Hepatocyte (in vitro differentiated cells): ENCODE results near the gene IRX2. TPM values are rescaled to one million over a fixed set of nuclear protein-coding genes. Genes with fewer than 3 reads are reported as not detected.

ENCODE experiments used
- DNase-seq: peaks from one replicate; pipeline ENCODE4 v3.0.0-alpha.2; 2016; ENCODE audit warnings: low spot score
- H2AFZ ChIP-seq: fragments of 200-600 bp; sonication (generic); 2 replicates; pipeline ENCODE4 v1.6.0; 2016; ENCODE audit warnings: antibody characterized with exemption, mild to moderate bottlenecking
- H3K27ac ChIP-seq: fragments of 200-600 bp; sonication (generic); 2 replicates; pipeline ENCODE4 v1.5.1; 2016; ENCODE audit warnings: mild to moderate bottlenecking
- H3K27me3 ChIP-seq: fragments of 200-600 bp; sonication (generic); 2 replicates; pipeline ENCODE4 v1.6.1; 2016
- H3K36me3 ChIP-seq: fragments of 200-600 bp; sonication (generic); replicated peaks from 2 replicates; pipeline ENCODE4 v1.5.1; 2016; ENCODE audit warnings: low read depth; ENCODE audit not compliant: insufficient read depth
- H3K4me1 ChIP-seq: fragments of 200-600 bp; sonication (generic); 2 replicates; pipeline ENCODE4 v1.5.1; 2016; ENCODE audit warnings: mild to moderate bottlenecking, moderate library complexity; ENCODE audit not compliant: insufficient read depth
- H3K4me2 ChIP-seq: fragments of 200-600 bp; sonication (generic); 2 replicates; pipeline ENCODE4 v1.6.0; 2016
- H3K4me3 ChIP-seq: fragments of 200-600 bp; sonication (generic); 2 replicates; pipeline ENCODE4 v1.5.1; 2016; ENCODE audit warnings: mild to moderate bottlenecking
- H3K79me2 ChIP-seq: fragments of 200-600 bp; sonication (generic); 2 replicates; pipeline ENCODE4 v1.6.0; 2017; ENCODE audit warnings: mild to moderate bottlenecking
- H3K9me2 ChIP-seq: fragments of 200-600 bp; sonication (generic); replicated peaks from 2 replicates; pipeline ENCODE4 v1.6.0; 2017; ENCODE audit warnings: mild to moderate bottlenecking; ENCODE audit not compliant: insufficient read depth
- H3K9me3 ChIP-seq: fragments of 200-600 bp; sonication (generic); 2 replicates; pipeline ENCODE4 v1.5.1; 2016; ENCODE audit warnings: low read depth, mild to moderate bottlenecking
- H4K20me1 ChIP-seq: fragments of 200-600 bp; sonication (generic); 2 replicates; pipeline ENCODE4 v1.6.0; 2016; ENCODE audit warnings: mild to moderate bottlenecking; ENCODE audit not compliant: insufficient read depth, poor library complexity, severe bottlenecking
- CTCF ChIP-seq: fragments of 200-600 bp; sonication (generic); IDR thresholded peaks from 2 replicates; pipeline ENCODE4 v1.5.1; 2016; ENCODE audit warnings: antibody characterized with exemption, mild to moderate bottlenecking; ENCODE audit not compliant: poor library complexity
- EZH2 ChIP-seq: fragments of 200-600 bp; sonication (generic); IDR thresholded peaks from 2 replicates; pipeline ENCODE4 v1.6.1; 2016; ENCODE audit warnings: antibody characterized with exemption, mild to moderate bottlenecking, borderline replicate concordance
- EZH2phosphoT487 ChIP-seq: fragments of 200-600 bp; sonication (generic); IDR thresholded peaks from one replicate; pipeline ENCODE4 v1.6.1; 2018; ENCODE audit warnings: antibody characterized with exemption, mild to moderate bottlenecking, low read depth, moderate library complexity; ENCODE audit not compliant: unreplicated experiment, severe bottlenecking
- WGBS: methylation state at CpG from one replicate; pipeline ENCODE4 v1.1.6; 2016; ENCODE audit warnings: low lambda C conversion rate; ENCODE audit errors: missing lambda C conversion rate; 5-methylcytosine and 5-hydroxymethylcytosine counted together
- polyA plus RNA-seq: library from polyadenylated mRNA; unstranded; fragments of >200 nt; fragmentation: Nextera tagmentation; extraction: Ambion mirVana; gene quantifications from 2 replicates; pipeline ENCODE4 v1.2.1, GENCODE V29; 2016
- total RNA-seq: library from RNA; depleted of rRNA; stranded (reverse); fragments of >200 nt; gene quantifications from 2 replicates; pipeline ENCODE4 v1.2.3, GENCODE V29; 2014

IRX2 gene
- total and polyA plus RNA-seq, 2 experiments from 2014 or later: 6.0 to 7.8 TPM

- no peaks in the 10 kb centered on the region for H3K9me2 ChIP-seq
- H3K27ac ChIP-seq: peak overlapping the region; percentile 42
- 19% methylated on average over 54 of the region's 55 CpGs for WGBS
- peak; percentile 58 for TF ChIP-seq EZH2phosphoT487
- no peak for TF ChIP-seq CTCF
- TF ChIP-seq EZH2: peak; percentile 64
- no peak overlapping the region for H3K4me3 ChIP-seq
- H3K9me3 ChIP-seq: no peaks in the 10 kb centered on the region
- peak overlapping the region; percentile 72 for H3K4me2 ChIP-seq
- peaks cover 29% of the 10 kb centered on the region for H3K4me1 ChIP-seq
- H2AFZ ChIP-seq: no peak overlapping the region
- no peaks in the 10 kb centered on the region for H4K20me1 ChIP-seq
- H3K36me3 ChIP-seq: no peaks in the 10 kb centered on the region
- H3K79me2 ChIP-seq: peaks cover 9% of the 10 kb centered on the region
- H3K27me3 ChIP-seq: peaks cover 59% of the 10 kb centered on the region
- DNase-seq: peak; percentile 37
Measured at GRCh38 chr5:2742921-2743679, 8.4 kb downstream of the IRX2 start.

GRCh38 chr5:2741956-2742355, 9.5 kb downstream of the IRX2 start:
- Histone ChIP-seq H2AFZ (no peak overlapping the region), H3K27me3 (peaks cover 61% of the 10 kb centered on the region), H3K4me2 (no peak overlapping the region), H4K20me1 (no peaks in the 10 kb centered on the region), H3K9me2 (no peaks in the 10 kb centered on the region), H3K9me3 (no peaks in the 10 kb centered on the region), H3K27ac (no peak overlapping the region), H3K4me3 (no peak overlapping the region), H3K79me2 (no peaks in the 10 kb centered on the region), H3K36me3 (no peaks in the 10 kb centered on the region), H3K4me1 (peaks cover 29% of the 10 kb centered on the region)
- 65% methylated on average over 3 of the region's 3 CpGs for WGBS
- no peak for DNase-seq
- TF ChIP-seq CTCF: no peak
- TF ChIP-seq EZH2phosphoT487: no peak
- TF ChIP-seq EZH2: no peak

GRCh38 chr5:2740876-2741555, 10.5 kb downstream of the IRX2 start:
- Histone ChIP-seq H3K79me2 (no peaks in the 10 kb centered on the region), H2AFZ (no peak overlapping the region), H3K4me2 (no peak overlapping the region), H4K20me1 (no peaks in the 10 kb centered on the region), H3K4me3 (no peak overlapping the region), H3K9me2 (no peaks in the 10 kb centered on the region), H3K27ac (no peak overlapping the region), H3K4me1 (peaks cover 29% of the 10 kb centered on the region), H3K9me3 (no peaks in the 10 kb centered on the region), H3K36me3 (no peaks in the 10 kb centered on the region), H3K27me3 (peaks cover 61% of the 10 kb centered on the region)
- WGBS: 36% methylated on average over 22 of the region's 25 CpGs
- TF ChIP-seq CTCF: no peak
- no peak for TF ChIP-seq EZH2
- TF ChIP-seq EZH2phosphoT487: no peak
- no peak for DNase-seq
